ENCODE data around the gene PIM3. TPM values are rescaled to one million over a fixed set of nuclear protein-coding genes. Genes with fewer than 3 reads are reported as not detected.

Gene PIM3
- total RNA-seq, 1 donor = 19.9 TPM

DNA sequence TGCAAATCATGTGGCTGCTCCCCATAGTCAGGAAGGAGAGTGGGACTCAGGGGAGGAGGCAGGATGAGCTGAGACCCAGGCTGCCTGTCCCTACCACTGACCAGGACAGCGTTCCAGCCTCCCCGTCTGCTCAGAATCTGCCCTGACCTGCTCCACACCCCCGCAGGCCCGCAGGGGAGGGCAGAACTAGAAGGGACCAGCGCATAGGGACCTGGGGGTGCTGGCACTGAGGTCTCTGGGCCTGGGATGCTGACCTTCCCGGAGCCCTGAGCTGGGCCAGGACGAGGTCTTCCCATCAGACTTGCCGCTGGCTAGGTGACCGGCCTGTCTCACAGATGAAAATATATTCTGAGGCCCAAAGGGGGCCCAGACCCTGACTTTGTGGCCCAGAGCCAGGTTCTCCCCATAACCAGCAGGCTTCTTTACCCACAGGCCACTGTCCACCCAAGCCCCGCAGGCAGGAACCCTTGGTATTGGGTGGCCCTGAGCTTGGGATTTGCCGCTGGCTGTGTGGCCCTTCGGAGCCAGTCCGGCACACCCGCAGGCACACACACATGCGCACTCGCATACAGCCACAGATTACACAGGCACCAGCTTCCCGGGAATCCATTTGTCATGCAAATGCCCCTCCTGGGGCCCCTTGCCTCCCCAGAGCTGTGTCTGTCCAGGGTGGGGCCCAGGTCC, 13.8 kb upstream of the PIM3 start:
- Histone ChIP-seq H3K4me1 (ENCODE audit: insufficient read depth, low read length) (peaks cover 3% of the 10 kb centered on the region), H4K20me1 (ENCODE audit: insufficient read depth, low read length) (no peaks in the 10 kb centered on the region), H3K4me2 (ENCODE audit: insufficient read depth, low read length) (no peak overlapping the region), H3K27ac (ENCODE audit: low read depth, low read length) (no peak overlapping the region), H3K4me3 (ENCODE audit: insufficient read depth, low read length) (no peak overlapping the region), H2AFZ (ENCODE audit: low read length) (no peak overlapping the region), H3K9me3 (ENCODE audit: low read depth, low read length) (no peaks in the 10 kb centered on the region), H3K27me3 (ENCODE audit: insufficient read depth, low read length) (no peaks in the 10 kb centered on the region), H3K36me3 (ENCODE audit: insufficient read depth, low read length) (no peaks in the 10 kb centered on the region), H3K79me2 (ENCODE audit: insufficient read depth, low read length) (no peaks in the 10 kb centered on the region)
- TF ChIP-seq, protein P1, sequence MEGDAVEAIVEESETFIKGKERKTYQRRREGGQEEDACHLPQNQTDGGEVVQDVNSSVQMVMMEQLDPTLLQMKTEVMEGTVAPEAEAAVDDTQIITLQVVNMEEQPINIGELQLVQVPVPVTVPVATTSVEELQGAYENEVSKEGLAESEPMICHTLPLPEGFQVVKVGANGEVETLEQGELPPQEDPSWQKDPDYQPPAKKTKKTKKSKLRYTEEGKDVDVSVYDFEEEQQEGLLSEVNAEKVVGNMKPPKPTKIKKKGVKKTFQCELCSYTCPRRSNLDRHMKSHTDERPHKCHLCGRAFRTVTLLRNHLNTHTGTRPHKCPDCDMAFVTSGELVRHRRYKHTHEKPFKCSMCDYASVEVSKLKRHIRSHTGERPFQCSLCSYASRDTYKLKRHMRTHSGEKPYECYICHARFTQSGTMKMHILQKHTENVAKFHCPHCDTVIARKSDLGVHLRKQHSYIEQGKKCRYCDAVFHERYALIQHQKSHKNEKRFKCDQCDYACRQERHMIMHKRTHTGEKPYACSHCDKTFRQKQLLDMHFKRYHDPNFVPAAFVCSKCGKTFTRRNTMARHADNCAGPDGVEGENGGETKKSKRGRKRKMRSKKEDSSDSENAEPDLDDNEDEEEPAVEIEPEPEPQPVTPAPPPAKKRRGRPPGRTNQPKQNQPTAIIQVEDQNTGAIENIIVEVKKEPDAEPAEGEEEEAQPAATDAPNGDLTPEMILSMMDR (IDR thresholded peaks at IDR 0.05; ENCODE audit: extremely low read depth, low read depth, low read length) = no peak
- no peak for DNase-seq (ENCODE audit: insufficient read length, low spot score, missing footprints)

DNA sequence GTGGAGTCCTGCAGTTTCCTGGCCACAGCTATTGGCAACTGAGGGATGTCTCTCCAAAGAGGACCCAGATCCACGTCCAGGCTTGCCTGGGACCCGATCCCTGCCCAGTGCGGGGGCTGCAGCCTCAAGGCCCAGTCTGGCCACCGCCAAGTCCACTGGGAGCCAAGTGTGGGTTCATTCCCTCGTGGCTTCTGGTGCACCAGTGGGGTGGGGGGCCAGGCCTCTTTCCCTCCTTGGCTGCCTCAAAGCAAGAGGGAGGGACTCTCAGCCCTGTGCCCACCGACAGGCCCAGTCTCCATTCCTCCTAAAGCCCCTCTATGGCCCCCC, 13.3 kb upstream of the PIM3 start:
- DNase-seq (ENCODE audit: insufficient read length, low spot score, missing footprints) = no peak
- TF ChIP-seq, protein P1 (IDR thresholded peaks at IDR 0.05; ENCODE audit: extremely low read depth, low read depth, low read length) = no peak
- no peak overlapping the region for H3K4me3 ChIP-seq (ENCODE audit: insufficient read depth, low read length)
- H3K4me2 ChIP-seq (ENCODE audit: insufficient read depth, low read length) = no peak overlapping the region
- peaks cover 8% of the 10 kb centered on the region for H3K4me1 ChIP-seq (ENCODE audit: insufficient read depth, low read length)
- H2AFZ ChIP-seq (ENCODE audit: low read length) = no peak overlapping the region
- no peaks in the 10 kb centered on the region for H4K20me1 ChIP-seq (ENCODE audit: insufficient read depth, low read length)
- H3K27ac ChIP-seq (ENCODE audit: low read depth, low read length) = no peak overlapping the region
- no peaks in the 10 kb centered on the region for H3K9me3 ChIP-seq (ENCODE audit: low read depth, low read length)
- no peaks in the 10 kb centered on the region for H3K27me3 ChIP-seq (ENCODE audit: insufficient read depth, low read length)
- no peaks in the 10 kb centered on the region for H3K79me2 ChIP-seq (ENCODE audit: insufficient read depth, low read length)
- H3K36me3 ChIP-seq (ENCODE audit: insufficient read depth, low read length) = no peaks in the 10 kb centered on the region

DNA sequence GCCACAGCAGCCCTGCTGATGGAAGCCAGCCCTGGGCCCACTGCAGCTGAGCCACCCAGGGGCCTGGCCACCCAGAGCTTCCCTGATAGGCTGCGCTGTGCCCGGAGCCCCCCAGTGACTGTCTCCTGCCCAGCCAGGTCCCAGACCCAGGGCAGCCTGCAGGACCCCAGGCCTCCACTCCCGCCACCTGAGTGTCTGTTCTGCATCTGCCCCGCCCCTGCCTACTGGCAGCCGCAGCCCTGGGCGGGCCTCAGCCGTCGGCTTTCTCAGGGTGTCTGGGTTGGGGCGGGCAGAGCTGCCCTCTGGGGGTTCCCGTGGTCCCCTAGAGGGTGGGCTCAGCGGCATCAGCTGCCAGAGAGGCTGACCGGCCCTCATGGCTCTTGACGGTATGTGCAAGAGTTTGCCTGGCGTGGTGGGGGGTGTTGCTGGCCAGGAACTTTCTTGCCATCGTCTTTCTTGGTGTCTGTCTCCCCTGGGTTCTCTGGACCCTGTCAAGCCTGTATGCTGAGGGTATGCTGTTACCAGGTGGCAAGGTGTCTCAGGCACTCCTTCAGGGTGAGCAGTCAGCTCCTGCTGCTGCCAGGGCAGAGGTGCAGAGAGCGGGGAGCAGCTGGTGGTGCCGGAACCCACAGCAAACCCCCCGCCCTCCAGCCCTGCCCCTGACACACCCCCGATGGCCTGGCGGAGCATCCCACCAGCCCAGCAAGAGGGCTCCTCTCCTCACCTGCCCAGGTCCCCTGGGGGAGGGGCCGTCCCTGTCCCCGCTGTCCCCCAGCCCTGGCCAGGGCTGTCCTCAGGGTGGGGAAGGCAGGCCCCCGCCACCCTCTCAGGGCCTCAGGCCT, 12.2 kb upstream of the PIM3 start:
- H3K9me3 ChIP-seq (ENCODE audit: low read depth, low read length) = no peaks in the 10 kb centered on the region
- H3K27me3 ChIP-seq (ENCODE audit: insufficient read depth, low read length) = no peaks in the 10 kb centered on the region
- H3K36me3 ChIP-seq (ENCODE audit: insufficient read depth, low read length) = no peaks in the 10 kb centered on the region
- no peak overlapping the region for H3K4me3 ChIP-seq (ENCODE audit: insufficient read depth, low read length)
- peaks cover 15% of the 10 kb centered on the region for H3K4me1 ChIP-seq (ENCODE audit: insufficient read depth, low read length)
- no peak overlapping the region for H2AFZ ChIP-seq (ENCODE audit: low read length)
- H4K20me1 ChIP-seq (ENCODE audit: insufficient read depth, low read length) = no peaks in the 10 kb centered on the region
- DNase-seq (ENCODE audit: insufficient read length, low spot score, missing footprints) = no peak
- TF ChIP-seq, protein P1 (IDR thresholded peaks at IDR 0.05; ENCODE audit: extremely low read depth, low read depth, low read length) = no peak
- H3K79me2 ChIP-seq (ENCODE audit: insufficient read depth, low read length) = no peaks in the 10 kb centered on the region
- no peak overlapping the region for H3K4me2 ChIP-seq (ENCODE audit: insufficient read depth, low read length)
- H3K27ac ChIP-seq (ENCODE audit: low read depth, low read length) = no peak overlapping the region

Measured in osteoblast (primary cell).